Activated CD4-positive, alpha-beta T cell treated with anti-CD3 and anti-CD28 coated beads, Interleukin-2, amount 10 ng/mL, durations not matched to agents 7 days and 5 days (primary cell): ENCODE measurements around the gene DAB2IP. TPM values are rescaled to one million over a fixed set of nuclear protein-coding genes. Genes with fewer than 3 reads are reported as not detected.

Source experiments
- CTCF ChIA-PET: fragments of 350-600 bp; sonication (Branson Sonifier 250); formaldehyde crosslinking; loops from one replicate; lab custom pipeline; 2021; ENCODE audit warnings: antibody characterized with exemption; lab: Charles Lee
- POLR2A ChIA-PET: fragments of 350-600 bp; sonication (Branson Sonifier 250); formaldehyde crosslinking; loops from one replicate; lab custom pipeline; 2021; ENCODE audit warnings: antibody characterized with exemption; lab: Charles Lee
- DNase-seq: peaks from one replicate; pipeline ENCODE4 v3.0.0-alpha.2; 2020
- H3K27ac Mint-ChIP-seq: one replicate; pipeline ENCODE4 v1.8.0; 2021; ENCODE audit warnings: mild to moderate bottlenecking, moderate library complexity, mixed read lengths
- H3K27me3 Mint-ChIP-seq: one replicate; pipeline ENCODE4 v1.8.0; 2021; ENCODE audit warnings: mixed read lengths
- H3K36me3 Mint-ChIP-seq: one replicate; pipeline ENCODE4 v1.8.0; 2021; ENCODE audit warnings: low read depth, mixed read lengths
- H3K4me1 Mint-ChIP-seq: one replicate; pipeline ENCODE4 v1.8.0; 2021; ENCODE audit warnings: mixed read lengths
- H3K4me3 Mint-ChIP-seq: one replicate; pipeline ENCODE4 v1.8.0; 2021; ENCODE audit warnings: mild to moderate bottlenecking, moderate library complexity, mixed read lengths
- H3K9me3 Mint-ChIP-seq: one replicate; pipeline ENCODE4 v1.8.0; 2021; ENCODE audit warnings: mixed read lengths
- total RNA-seq, 2 experiments: library from RNA; stranded (reverse); gene quantifications; one replicate each; pipeline ENCODE4 v1.2.3, GENCODE V29; 2021

Gene DAB2IP
- total RNA-seq, 2 experiments from 2014 or later: not detected

DNA sequence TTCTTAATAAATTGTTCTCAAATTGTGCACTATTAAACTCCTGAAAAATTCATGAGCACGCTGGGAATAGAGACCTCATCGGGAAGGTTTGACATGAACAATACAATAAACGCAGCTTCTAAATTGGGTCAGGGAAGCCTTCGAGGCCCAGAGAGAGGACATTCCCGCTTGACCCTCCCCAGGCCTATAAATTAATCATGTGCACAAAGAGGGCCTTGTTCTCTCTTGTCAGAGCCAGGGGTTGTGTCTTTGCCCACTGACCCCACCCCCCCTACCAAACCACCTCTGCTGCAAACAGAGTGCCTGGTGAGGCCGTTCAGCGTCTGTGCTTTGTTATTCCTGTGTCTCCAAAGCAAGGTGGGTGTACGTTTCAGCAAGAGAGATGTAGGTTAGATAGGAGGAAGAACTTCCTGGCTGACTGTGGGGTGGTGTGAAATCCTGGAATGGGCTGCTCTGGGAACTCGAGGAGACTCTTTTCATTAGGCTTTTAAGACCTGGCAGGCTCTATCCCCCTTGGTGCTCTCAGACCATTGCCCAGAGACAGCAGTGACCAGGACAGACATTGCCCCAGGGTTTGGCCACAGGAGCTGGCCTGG is 18.2 kb upstream of the DAB2IP start:
- no peak overlapping the region for H3K27ac Mint-ChIP-seq
- H3K36me3 Mint-ChIP-seq: no peaks in the 10 kb centered on the region
- no peaks in the 10 kb centered on the region for H3K27me3 Mint-ChIP-seq
- no peak for DNase-seq
- POLR2A ChIA-PET: no interaction called here
- no peak overlapping the region for H3K4me3 Mint-ChIP-seq
- CTCF ChIA-PET: no interaction called here
- H3K4me1 Mint-ChIP-seq: peaks cover 7% of the 10 kb centered on the region
- no peaks in the 10 kb centered on the region for H3K9me3 Mint-ChIP-seq

DNA sequence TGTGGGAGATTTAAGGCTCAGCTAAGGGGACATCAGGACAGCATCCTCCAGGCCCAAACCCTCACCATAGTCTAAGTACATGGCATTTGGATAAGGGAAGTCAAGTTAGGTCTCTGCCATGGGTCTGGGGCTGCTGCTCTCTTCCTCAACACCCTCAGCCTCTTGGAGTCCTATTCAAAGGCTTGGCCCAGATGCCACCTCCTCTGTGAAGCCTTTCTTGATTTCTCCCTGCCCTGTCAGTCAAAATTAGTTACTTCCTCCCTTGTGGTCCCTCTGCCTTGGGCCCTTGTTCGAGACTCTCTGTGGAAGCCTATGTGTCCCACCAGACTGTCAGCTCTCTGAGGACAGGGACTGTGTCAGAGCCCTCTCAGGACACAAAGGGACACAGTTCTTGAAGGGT is 17.7 kb upstream of the DAB2IP start:
- Mint-ChIP-seq H3K27me3 (no peaks in the 10 kb centered on the region), H3K4me1 (peaks cover 7% of the 10 kb centered on the region), H3K9me3 (no peaks in the 10 kb centered on the region), H3K36me3 (no peaks in the 10 kb centered on the region), H3K4me3 (no peak overlapping the region), H3K27ac (no peak overlapping the region)
- CTCF ChIA-PET: no interaction called here
- DNase-seq: no peak
- POLR2A ChIA-PET: no interaction called here

DNA sequence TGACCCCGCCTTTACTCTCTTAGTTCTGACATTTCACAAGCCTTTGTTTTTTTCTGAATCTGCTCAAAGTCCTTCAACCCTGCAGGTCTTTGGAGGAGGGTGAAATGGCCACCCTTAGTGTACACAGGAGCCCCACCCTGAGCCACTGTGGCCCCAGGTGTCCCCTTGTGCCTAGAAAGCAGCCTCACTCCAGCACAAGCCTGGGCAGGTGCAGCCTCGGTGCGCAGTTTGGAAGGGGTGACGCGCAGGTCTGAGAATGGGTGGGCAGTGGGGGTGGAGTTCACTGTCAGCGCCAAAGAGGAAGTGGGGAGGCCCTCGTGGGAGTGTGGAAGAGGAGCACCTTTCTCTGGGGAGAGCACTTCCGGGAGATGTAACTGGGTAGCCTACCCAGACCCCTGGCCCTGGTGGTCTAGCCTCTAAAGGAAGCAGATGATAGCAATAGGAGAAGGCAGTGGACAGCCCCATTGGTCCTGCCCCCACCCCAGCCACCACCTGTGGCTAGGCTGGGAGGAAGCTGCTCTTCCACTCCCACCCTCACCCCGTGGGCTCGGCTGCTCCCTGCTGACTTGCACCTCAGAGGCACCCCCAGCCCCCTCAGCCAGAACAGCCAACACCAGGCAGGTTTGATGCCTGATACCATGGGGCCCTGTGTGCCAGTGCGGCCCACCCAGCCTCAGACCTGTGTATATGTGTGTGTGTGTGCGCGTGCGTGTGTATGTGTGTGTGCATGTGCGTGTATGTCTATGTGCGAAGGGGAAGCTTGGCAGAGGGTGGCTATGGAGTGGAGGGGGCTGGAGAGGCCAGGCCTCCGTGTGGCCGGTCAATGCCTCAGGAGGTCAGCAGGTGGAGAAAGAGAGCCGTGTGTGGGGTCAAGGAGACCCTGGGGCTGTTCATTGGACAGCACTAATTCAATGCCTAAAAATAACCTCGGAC is 16.8 kb upstream of the DAB2IP start:
- H3K27me3 Mint-ChIP-seq: no peaks in the 10 kb centered on the region
- DNase-seq: no peak
- CTCF ChIA-PET: no interaction called here

DNA sequence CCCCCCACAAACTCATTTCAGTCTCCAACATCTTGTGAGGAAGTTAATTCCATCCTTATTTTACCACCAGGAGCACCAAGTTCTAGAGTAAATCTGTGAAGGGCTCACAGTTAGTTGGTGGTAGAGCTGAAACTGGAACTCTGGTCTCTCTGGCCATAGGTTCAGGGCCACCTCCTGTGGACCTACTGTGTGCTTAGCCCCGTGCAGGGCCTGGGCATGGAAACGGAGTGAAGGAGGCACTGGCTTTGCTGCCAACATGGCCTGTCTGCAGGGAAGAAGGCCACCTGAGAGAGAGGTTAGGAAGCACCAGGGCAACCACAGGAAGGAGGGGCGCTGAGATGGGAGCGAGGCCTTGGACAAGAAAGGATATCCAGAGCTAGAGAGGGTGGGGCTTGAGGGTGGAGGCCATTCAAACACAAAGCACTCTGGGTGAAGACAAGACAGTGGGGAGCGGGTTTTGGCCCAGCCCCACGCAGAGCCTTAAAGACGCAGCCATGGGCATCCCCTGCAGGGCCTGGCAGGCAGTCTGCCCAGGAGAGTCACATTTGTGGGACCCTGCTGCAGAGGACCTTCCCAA is 16.0 kb upstream of the DAB2IP start:
- Mint-ChIP-seq H3K4me1 (peaks cover 7% of the 10 kb centered on the region), H3K27ac (no peak overlapping the region), H3K27me3 (no peaks in the 10 kb centered on the region), H3K36me3 (no peaks in the 10 kb centered on the region), H3K4me3 (no peak overlapping the region), H3K9me3 (no peaks in the 10 kb centered on the region)
- ChIA-PET CTCF (no interaction called here), POLR2A (no interaction called here)
- no peak for DNase-seq

More for the DNA sequence above, 16.8 kb upstream of the DAB2IP start:
- Mint-ChIP-seq H3K27ac (no peak overlapping the region), H3K9me3 (no peaks in the 10 kb centered on the region), H3K4me3 (no peak overlapping the region), H3K4me1 (peaks cover 7% of the 10 kb centered on the region), H3K36me3 (no peaks in the 10 kb centered on the region)
- POLR2A ChIA-PET: no interaction called here

DNA sequence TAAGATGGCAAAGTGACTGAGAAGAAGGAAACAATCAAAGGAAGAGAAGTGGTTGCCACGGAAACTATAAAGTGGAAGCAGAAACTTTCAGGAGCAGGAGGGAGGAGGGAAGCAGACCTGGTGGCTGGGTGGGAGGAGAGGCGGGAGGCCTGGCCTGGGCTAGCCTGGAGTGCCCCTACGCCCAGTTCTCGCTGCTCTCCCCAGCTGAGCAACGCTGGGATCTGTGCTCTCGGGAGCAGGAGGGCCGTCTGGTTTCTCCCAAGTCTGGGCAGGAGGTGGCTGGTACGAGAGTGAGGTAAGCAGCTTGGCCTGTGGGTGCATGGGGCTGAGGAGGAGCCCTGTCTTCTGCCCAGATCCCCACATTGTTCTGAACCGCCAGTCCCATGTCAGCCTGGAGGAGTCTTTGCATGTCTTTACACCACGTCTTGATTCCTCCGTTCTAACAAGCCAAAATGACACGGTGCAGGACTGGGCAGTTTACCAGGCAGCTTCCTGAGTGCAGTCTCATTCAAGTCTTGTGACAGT is 15.0 kb upstream of the DAB2IP start:
- H3K4me3 Mint-ChIP-seq: no peak overlapping the region
- no peaks in the 10 kb centered on the region for H3K9me3 Mint-ChIP-seq
- no peaks in the 10 kb centered on the region for H3K27me3 Mint-ChIP-seq
- CTCF ChIA-PET: interaction anchor here (1.5 kb wide), 1 partner anchor 90 kb away, joined by 3 read pairs; no protein-coding TSS in a partner anchor
- no peak for DNase-seq
- H3K4me1 Mint-ChIP-seq: peaks cover 7% of the 10 kb centered on the region
- POLR2A ChIA-PET: interaction anchor here (0.8 kb wide), 1 partner anchor 24 kb away, joined by 3 read pairs; no protein-coding TSS in a partner anchor
- no peak overlapping the region for H3K27ac Mint-ChIP-seq
- no peaks in the 10 kb centered on the region for H3K36me3 Mint-ChIP-seq

DNA sequence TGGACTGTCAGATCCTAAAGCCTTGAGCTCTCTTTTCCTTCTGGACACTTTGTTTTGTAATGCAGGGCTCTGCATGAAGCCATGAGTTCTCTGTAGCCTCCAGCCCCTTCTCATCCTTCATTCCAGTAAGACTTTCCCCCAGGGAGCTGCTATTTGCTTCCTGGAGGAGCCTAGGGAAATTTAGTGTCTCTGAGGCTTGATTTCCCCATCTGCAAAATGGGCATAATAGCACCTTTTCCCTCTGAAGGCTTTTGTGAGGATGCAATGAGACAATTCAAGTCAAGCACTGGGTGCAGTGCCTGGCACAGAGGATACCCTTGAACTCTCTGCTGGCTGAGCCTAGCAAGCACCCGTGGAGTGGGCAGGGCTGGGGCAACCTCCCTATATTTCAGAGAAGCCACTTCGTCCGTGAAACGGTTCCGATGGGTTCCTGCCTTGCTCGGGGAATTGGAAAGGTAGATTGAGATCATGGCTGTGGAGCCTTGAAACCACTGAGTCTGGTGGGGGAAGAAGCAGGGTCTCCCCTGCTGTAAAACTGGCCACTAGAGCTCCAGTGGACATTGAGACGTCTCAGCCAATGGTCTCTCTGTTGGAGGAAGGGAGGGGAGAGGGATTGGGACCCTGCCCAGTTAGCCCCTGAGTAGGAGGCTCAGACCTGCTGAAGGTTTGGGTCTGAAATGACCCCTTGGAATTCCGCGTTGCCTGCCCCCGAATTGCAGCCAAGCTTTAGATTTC is 14.3 kb upstream of the DAB2IP start:
- POLR2A ChIA-PET: interaction anchor here (0.8 kb wide), 1 partner anchor 23 kb away, joined by 3 read pairs; no protein-coding TSS in a partner anchor
- Mint-ChIP-seq H3K27me3 (no peaks in the 10 kb centered on the region), H3K36me3 (no peaks in the 10 kb centered on the region), H3K27ac (no peak overlapping the region), H3K9me3 (no peaks in the 10 kb centered on the region), H3K4me3 (no peak overlapping the region), H3K4me1 (peaks cover 7% of the 10 kb centered on the region)
- DNase-seq: no peak
- CTCF ChIA-PET: interaction anchor here (1.5 kb wide), 1 partner anchor 91 kb away, joined by 3 read pairs; no protein-coding TSS in a partner anchor

DNA sequence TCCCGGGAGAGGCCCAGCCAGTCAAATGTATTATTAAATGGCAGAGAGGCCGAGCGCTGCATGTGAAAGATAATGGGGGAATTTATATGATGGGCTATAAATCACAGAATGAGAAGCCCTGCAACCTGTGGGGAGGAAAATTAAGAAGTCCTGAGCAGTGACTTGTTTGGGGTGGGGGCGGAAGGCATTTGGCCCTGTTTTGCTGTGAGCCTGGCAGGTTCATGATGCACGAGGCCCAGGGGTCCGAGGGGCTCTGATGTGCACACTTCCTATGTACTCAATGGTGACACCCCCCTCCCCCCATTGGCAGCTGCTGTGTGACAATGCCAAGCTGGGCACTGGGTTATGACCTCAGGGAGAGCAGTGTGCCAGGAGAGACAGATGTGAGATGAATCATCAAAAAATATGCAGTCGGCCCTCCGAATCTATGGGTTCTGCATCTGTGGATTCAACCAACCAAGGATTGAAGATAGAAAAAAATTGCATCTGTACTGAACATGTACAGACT is 13.7 kb upstream of the DAB2IP start:
- Mint-ChIP-seq H3K4me1 (peaks cover 7% of the 10 kb centered on the region), H3K36me3 (no peaks in the 10 kb centered on the region), H3K27ac (no peak overlapping the region), H3K9me3 (no peaks in the 10 kb centered on the region), H3K27me3 (no peaks in the 10 kb centered on the region), H3K4me3 (no peak overlapping the region)
- POLR2A ChIA-PET: no interaction called here
- CTCF ChIA-PET: interaction anchor here (1.5 kb wide), 1 partner anchor 92 kb away, joined by 3 read pairs; no protein-coding TSS in a partner anchor
- no peak for DNase-seq

DNA sequence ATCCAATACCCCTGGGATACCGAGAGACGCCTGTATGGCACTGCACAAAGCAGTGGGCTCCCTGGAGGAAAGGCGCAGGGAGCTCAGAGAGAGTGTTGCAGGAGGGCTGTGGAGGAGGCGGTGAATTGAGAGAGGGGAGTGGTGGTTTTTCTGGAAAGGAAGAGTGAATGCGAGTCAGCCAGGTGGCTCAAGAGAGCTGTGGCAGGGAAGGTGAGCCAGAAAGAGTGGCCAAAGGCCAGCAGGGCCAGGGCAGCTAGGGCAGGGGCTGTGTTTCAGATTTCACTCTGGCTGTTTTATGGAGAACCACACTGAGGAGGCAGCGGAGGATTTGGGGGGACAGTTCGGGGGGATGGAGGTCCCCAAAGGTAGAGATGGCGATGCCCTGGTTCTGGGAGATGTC is 13.0 kb upstream of the DAB2IP start:
- Mint-ChIP-seq H3K27me3 (peaks cover 1% of the 10 kb centered on the region), H3K4me3 (no peak overlapping the region), H3K4me1 (peaks cover 7% of the 10 kb centered on the region), H3K36me3 (no peaks in the 10 kb centered on the region), H3K27ac (no peak overlapping the region), H3K9me3 (no peaks in the 10 kb centered on the region)
- no peak for DNase-seq
- CTCF ChIA-PET: no interaction called here
- POLR2A ChIA-PET: no interaction called here

DNA sequence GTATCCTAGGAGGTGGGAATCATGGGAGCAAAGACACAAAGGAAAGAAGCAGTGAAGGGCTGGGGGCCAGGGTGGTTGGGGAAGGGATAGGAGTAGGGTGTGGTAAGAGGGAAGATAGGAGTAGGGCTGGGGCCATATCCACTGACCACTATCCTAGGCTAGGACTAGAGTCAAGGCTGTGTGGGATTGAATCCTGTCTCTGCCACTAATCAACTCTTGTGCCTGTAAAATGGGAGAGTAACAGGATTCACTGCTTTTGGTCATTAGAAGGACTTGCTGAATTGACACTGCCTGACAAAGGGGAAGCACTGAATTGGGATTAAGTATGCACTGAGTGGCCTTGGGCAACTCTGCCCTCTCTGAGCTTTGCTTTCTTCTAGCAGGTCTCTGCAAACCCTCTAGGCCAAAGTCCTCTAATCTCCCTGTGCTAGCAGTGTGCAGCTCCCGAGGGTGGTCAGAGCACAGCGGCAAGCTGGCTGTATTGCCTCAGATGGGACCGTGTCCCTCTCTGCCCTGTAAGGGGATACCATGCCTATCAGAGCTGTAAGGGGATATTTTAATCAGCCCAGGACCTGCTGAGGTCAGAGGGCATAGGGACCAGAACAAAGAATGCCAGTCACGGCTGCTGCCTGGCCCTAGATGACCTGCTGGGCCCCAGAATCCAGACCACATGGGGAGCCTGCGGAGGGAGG is 12.4 kb upstream of the DAB2IP start:
- H3K4me1 Mint-ChIP-seq: peaks cover 7% of the 10 kb centered on the region
- peaks cover 2% of the 10 kb centered on the region for H3K27me3 Mint-ChIP-seq
- no peak overlapping the region for H3K27ac Mint-ChIP-seq
- ChIA-PET CTCF (no interaction called here), POLR2A (no interaction called here)
- H3K36me3 Mint-ChIP-seq: no peaks in the 10 kb centered on the region
- H3K4me3 Mint-ChIP-seq: no peak overlapping the region
- no peaks in the 10 kb centered on the region for H3K9me3 Mint-ChIP-seq
- DNase-seq: no peak

DNA sequence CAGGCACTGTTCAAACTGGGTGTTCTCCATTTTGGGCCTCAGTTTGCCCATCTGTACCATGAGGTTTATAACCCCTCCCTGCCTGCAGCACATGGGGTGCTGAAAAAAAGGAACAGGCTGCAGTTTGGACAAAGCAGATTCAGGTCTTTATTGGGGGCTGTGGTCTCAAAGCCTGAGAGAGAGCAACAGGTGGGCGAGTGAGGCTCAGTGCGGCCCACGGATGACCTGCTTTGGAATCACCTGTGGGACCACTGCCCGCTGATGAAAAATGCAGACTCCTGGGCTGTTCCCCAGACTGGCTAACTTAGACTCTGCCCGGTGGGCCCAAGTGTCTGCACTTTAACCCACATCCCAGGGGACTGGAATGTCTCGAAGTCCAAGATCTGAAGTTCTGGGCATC is 11.8 kb upstream of the DAB2IP start:
- no peak overlapping the region for H3K4me3 Mint-ChIP-seq
- CTCF ChIA-PET: no interaction called here
- POLR2A ChIA-PET: no interaction called here
- no peaks in the 10 kb centered on the region for H3K9me3 Mint-ChIP-seq
- no peak for DNase-seq
- no peaks in the 10 kb centered on the region for H3K36me3 Mint-ChIP-seq
- peaks cover 3% of the 10 kb centered on the region for H3K4me1 Mint-ChIP-seq
- H3K27me3 Mint-ChIP-seq: peaks cover 2% of the 10 kb centered on the region
- H3K27ac Mint-ChIP-seq: no peak overlapping the region

DNA sequence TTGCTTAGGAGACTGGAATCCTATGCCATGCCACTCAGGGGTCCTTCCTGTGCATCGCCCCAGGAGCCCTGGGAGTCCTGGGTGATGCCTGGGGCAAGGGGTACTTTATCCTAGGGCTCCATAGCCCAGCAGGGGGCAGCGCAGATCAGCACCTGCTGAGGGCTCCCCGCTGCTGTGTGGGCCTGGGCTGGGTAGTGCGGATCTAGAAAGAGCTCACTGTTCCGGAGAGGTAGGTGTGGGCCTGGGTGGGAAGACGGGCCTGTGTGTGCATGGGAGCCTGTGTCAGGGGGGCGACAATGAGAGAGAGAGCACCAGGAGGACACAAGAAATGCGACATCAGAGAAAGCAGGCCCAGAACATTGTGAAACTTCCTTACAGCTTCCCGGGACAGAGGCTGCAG is 11.4 kb upstream of the DAB2IP start:
- H3K4me1 Mint-ChIP-seq: no peaks in the 10 kb centered on the region
- H3K9me3 Mint-ChIP-seq: no peaks in the 10 kb centered on the region
- H3K36me3 Mint-ChIP-seq: no peaks in the 10 kb centered on the region
- no peak overlapping the region for H3K4me3 Mint-ChIP-seq
- ChIA-PET POLR2A (no interaction called here), CTCF (no interaction called here)
- H3K27me3 Mint-ChIP-seq: peaks cover 2% of the 10 kb centered on the region
- H3K27ac Mint-ChIP-seq: no peak overlapping the region
- peak; percentile 28 for DNase-seq
